Measurements from ENCODE around the gene MME.

GRCh38 chr3:155111971-155112370 is 31.9 kb downstream of the MME start:
- no peak for TF ChIP-seq CTCF (IDR thresholded peaks at IDR 0.05)
- no peak for TF ChIP-seq POLR2A (IDR thresholded peaks at IDR 0.05)

All from uterus (tissue), 2 donors.